Measurements from ENCODE around the gene MAX.
"Not testable (repeated sequence)": the region's sequence is repeated elsewhere in the genome, so short reads cannot be mapped to it uniquely, and the experiment has no call there.

Gene MAX

DNA sequence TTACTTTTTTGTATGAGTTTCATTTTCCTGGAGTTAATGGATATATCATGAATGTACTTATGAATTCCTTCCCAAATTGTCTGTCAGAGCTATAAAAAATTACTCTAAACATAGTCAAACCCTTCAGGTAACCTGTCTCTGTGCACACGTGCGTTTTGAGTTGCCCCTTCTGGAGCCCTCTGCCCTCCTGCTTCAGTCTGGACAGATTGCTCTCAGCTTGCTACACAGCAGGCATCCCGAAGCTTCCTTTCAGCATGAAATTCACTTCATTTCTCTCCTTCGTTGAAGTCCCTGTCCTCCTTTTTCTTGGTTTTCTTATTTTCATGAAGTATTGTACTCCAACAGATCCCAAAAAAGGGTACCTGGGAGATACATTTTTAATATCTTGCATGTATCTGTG, 68.3 kb downstream of the MAX start (continued):
- TF ChIP-seq ZNF266 (tag by site-specific recombination; IDR thresholded peaks at IDR 0.05; ENCODE audit: low read depth): no peak
- no peak for TF ChIP-seq ZNF169 (tag by site-specific recombination; IDR thresholded peaks at IDR 0.05)

DNA sequence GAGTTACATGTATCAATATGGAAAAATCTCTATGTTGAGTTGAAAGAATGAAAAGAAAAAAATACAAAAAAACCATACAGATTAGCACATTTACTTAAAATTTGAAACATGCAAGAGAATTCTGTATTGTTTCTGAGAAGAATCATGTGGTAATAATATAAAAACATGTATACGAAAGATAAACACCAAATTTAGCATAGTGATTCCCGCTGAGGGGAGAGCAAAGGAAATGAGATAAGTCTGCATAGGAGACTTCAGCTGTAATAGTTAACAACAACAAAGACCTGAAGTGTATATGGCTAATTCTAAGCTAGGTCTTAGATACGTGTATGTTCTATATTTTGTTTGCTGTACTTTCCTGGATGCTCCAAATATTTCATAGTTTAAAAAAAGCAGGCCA, 69.1 kb downstream of the MAX start:
- no peak for TF ChIP-seq ZNF2 (tag by site-specific recombination; IDR thresholded peaks at IDR 0.05)
- TF ChIP-seq, protein P1, sequence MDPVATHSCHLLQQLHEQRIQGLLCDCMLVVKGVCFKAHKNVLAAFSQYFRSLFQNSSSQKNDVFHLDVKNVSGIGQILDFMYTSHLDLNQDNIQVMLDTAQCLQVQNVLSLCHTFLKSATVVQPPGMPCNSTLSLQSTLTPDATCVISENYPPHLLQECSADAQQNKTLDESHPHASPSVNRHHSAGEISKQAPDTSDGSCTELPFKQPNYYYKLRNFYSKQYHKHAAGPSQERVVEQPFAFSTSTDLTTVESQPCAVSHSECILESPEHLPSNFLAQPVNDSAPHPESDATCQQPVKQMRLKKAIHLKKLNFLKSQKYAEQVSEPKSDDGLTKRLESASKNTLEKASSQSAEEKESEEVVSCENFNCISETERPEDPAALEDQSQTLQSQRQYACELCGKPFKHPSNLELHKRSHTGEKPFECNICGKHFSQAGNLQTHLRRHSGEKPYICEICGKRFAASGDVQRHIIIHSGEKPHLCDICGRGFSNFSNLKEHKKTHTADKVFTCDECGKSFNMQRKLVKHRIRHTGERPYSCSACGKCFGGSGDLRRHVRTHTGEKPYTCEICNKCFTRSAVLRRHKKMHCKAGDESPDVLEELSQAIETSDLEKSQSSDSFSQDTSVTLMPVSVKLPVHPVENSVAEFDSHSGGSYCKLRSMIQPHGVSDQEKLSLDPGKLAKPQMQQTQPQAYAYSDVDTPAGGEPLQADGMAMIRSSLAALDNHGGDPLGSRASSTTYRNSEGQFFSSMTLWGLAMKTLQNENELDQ (tag by site-specific recombination; IDR thresholded peaks at IDR 0.05; ENCODE audit: low read depth): no peak
- peaks cover 9 to 33% of the 10 kb centered on the region in 2 experiments for H3K36me3 ChIP-seq (ENCODE audit: control insufficient read depth in 2 of 2, insufficient read depth in 1 of 2, low read length in 2 of 2)
- no peak overlapping the region for H3K27ac ChIP-seq (ENCODE audit: extremely low read depth, low read depth, low read length)
- ChIA-PET CTCF (interaction anchor here (0.7 kb wide), 1 partner anchor 392 kb away, joined by 3 read pairs; no protein-coding TSS in a partner anchor), POLR2A (no interaction called here)
- H3K9me3 ChIP-seq (ENCODE audit: control insufficient read depth, insufficient read depth, low read depth, low read length): no peaks in the 10 kb centered on the region
- H3K4me1 ChIP-seq (ENCODE audit: control insufficient read depth, insufficient read depth, low read length): no peaks in the 10 kb centered on the region
- H3K4me3 ChIP-seq (ENCODE audit: low read depth, low read length): no peak overlapping the region

DNA sequence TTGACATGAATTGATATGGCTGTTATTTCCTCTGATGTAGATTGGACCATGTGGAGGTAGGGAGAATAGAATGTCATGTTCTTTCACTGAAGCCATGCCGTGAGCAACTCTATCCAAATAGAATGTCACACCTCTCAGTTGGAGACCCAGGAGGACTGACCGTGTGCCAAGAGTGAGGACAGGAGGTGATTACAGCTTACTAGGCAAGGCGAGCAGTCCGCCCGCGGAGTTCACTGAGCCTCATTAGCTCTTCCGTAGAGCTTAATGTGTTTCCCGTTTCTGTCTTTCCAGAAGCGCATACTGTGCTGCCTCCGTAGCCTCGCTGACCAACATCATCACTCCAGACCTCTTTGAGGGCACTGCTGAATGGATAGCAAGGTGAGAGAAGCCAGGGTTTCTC, 70.0 kb downstream of the MAX start:
- ChIA-PET CTCF (interaction anchor here (0.7 kb wide), 1 partner anchor 393 kb away, joined by 3 read pairs; no protein-coding TSS in a partner anchor), POLR2A (interaction anchor here (0.5 kb wide), 1 partner anchor 528 kb away, joined by 4 read pairs; no protein-coding TSS in a partner anchor)
- TF ChIP-seq ZNF629 (tag by site-specific recombination; IDR thresholded peaks at IDR 0.05) (no peak), BCL11B (tag by site-specific recombination; IDR thresholded peaks at IDR 0.05; ENCODE audit: low read depth) (no peak), ZNF48 (tag by site-specific recombination; IDR thresholded peaks at IDR 0.05) (no peak), ZSCAN30 (tag by site-specific recombination; IDR thresholded peaks at IDR 0.05) (no peak), ZBTB20 (tag by site-specific recombination; IDR thresholded peaks at IDR 0.05) (no peak)
- TF ChIP-seq, protein P2, sequence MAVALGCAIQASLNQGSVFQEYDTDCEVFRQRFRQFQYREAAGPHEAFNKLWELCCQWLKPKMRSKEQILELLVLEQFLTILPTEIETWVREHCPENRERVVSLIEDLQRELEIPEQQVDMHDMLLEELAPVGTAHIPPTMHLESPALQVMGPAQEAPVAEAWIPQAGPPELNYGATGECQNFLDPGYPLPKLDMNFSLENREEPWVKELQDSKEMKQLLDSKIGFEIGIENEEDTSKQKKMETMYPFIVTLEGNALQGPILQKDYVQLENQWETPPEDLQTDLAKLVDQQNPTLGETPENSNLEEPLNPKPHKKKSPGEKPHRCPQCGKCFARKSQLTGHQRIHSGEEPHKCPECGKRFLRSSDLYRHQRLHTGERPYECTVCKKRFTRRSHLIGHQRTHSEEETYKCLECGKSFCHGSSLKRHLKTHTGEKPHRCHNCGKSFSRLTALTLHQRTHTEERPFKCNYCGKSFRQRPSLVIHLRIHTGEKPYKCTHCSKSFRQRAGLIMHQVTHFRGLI (tag by site-specific recombination; IDR thresholded peaks at IDR 0.05): no peak
- TF ChIP-seq, protein P3, sequence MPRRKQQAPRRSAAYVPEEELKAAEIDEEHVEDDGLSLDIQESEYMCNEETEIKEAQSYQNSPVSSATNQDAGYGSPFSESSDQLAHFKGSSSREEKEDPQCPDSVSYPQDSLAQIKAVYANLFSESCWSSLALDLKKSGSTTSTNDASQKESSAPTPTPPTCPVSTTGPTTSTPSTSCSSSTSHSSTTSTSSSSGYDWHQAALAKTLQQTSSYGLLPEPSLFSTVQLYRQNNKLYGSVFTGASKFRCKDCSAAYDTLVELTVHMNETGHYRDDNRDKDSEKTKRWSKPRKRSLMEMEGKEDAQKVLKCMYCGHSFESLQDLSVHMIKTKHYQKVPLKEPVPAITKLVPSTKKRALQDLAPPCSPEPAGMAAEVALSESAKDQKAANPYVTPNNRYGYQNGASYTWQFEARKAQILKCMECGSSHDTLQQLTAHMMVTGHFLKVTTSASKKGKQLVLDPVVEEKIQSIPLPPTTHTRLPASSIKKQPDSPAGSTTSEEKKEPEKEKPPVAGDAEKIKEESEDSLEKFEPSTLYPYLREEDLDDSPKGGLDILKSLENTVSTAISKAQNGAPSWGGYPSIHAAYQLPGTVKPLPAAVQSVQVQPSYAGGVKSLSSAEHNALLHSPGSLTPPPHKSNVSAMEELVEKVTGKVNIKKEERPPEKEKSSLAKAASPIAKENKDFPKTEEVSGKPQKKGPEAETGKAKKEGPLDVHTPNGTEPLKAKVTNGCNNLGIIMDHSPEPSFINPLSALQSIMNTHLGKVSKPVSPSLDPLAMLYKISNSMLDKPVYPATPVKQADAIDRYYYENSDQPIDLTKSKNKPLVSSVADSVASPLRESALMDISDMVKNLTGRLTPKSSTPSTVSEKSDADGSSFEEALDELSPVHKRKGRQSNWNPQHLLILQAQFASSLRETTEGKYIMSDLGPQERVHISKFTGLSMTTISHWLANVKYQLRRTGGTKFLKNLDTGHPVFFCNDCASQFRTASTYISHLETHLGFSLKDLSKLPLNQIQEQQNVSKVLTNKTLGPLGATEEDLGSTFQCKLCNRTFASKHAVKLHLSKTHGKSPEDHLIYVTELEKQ (tag by site-specific recombination; IDR thresholded peaks at IDR 0.05; ENCODE audit: borderline replicate concordance): no peak

DNA sequence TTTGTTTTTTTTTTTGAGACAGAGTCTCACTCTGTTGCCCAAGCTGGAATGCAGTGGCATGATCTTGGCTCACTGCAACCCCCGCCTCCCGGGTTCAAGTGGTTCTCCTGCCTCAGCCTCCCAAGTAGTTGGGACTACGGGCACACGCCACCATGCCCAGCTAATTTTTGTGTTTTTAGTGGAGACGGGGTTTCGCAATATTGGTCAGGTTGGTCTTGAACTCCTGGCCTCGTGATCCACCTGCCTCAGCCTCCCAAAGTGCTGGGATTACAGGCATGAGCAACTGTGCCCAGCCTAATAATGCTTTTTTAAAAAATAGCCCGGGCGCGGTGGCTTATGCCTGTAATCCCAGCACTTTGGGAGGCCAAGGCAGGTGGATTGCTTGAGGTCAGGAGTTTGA, 71.0 kb downstream of the MAX start:
- H3K9me3 ChIP-seq (ENCODE audit: control insufficient read depth, insufficient read depth, low read depth, low read length); H3K4me3 ChIP-seq (ENCODE audit: low read depth, low read length); POLR2A ChIA-PET; H3K4me1 ChIP-seq (ENCODE audit: control insufficient read depth, insufficient read depth, low read length); H3K27ac ChIP-seq (ENCODE audit: extremely low read depth, low read depth, low read length): not testable (repeated sequence)
- CTCF ChIA-PET: interaction anchor here (0.6 kb wide), 1 partner anchor 395 kb away, joined by 3 read pairs; no protein-coding TSS in a partner anchor
- H3K36me3 ChIP-seq (ENCODE audit: control insufficient read depth in 2 of 2, insufficient read depth in 1 of 2, low read length in 2 of 2): peaks cover 9 to 48% of the 10 kb centered on the region in 2 experiments

More for the DNA sequence above, 70.0 kb downstream of the MAX start:
- Histone ChIP-seq H3K36me3 (ENCODE audit: control insufficient read depth in 2 of 2, insufficient read depth in 1 of 2, low read length in 2 of 2) (peaks cover 9 to 42% of the 10 kb centered on the region in 2 experiments), H3K4me3 (ENCODE audit: low read depth, low read length) (no peak overlapping the region), H3K9me3 (ENCODE audit: control insufficient read depth, insufficient read depth, low read depth, low read length) (no peaks in the 10 kb centered on the region), H3K27ac (ENCODE audit: extremely low read depth, low read depth, low read length) (no peak overlapping the region), H3K4me1 (ENCODE audit: control insufficient read depth, insufficient read depth, low read length) (no peaks in the 10 kb centered on the region)
